Measurements from ENCODE around the gene CHADL. TPM values are rescaled to one million over a fixed set of nuclear protein-coding genes. Genes with fewer than 3 reads are reported as not detected.
"Not testable (repeated sequence)": the region's sequence is repeated elsewhere in the genome, so short reads cannot be mapped to it uniquely, and the experiment has no call there.

Gene CHADL
- total and polyA plus RNA-seq, 2 experiments from 2014 or later = 1.8 to 3.3 TPM

GRCh38 chr22:41262250-41262765 lies 21.6 kb upstream of the CHADL start:
- peaks cover 47% of the 10 kb centered on the region for H3K36me3 ChIP-seq
- H3K4me3 ChIP-seq = no peak overlapping the region
- no peaks in the 10 kb centered on the region for H3K9me3 ChIP-seq (ENCODE audit: low read depth)
- no peak for DNase-seq (ENCODE audit: low read depth in 1 of 2, low spot score in 1 of 2)
- no peak for TF ChIP-seq CTCF (IDR thresholded peaks at IDR 0.05; ENCODE audit: low read depth, low read length)
- no peaks in the 10 kb centered on the region for H3K4me1 ChIP-seq (ENCODE audit: low read depth)
- no peak overlapping the region for H3K27ac ChIP-seq
- no peaks in the 10 kb centered on the region for H3K27me3 ChIP-seq

- no peaks in the 10 kb centered on the region for H3K27me3 ChIP-seq
- DNase-seq (ENCODE audit: low read depth in 1 of 2, low spot score in 1 of 2) = no peak
- no peak overlapping the region for H3K27ac ChIP-seq
- TF ChIP-seq CTCF (IDR thresholded peaks at IDR 0.05; ENCODE audit: low read depth, low read length) = no peak
- peaks cover 50% of the 10 kb centered on the region for H3K36me3 ChIP-seq
- no peak overlapping the region for H3K4me3 ChIP-seq
- no peaks in the 10 kb centered on the region for H3K4me1 ChIP-seq (ENCODE audit: low read depth)
- H3K9me3 ChIP-seq (ENCODE audit: low read depth) = no peaks in the 10 kb centered on the region
Measured at GRCh38 chr22:41261541-41262249, 21.0 kb upstream of the CHADL start.

GRCh38 chr22:41260871-41261270 lies 20.1 kb upstream of the CHADL start:
- H3K4me1 ChIP-seq (ENCODE audit: low read depth) = no peaks in the 10 kb centered on the region
- H3K4me3 ChIP-seq = no peak overlapping the region
- no peak for DNase-seq (ENCODE audit: low read depth in 1 of 2, low spot score in 1 of 2)
- no peaks in the 10 kb centered on the region for H3K27me3 ChIP-seq
- TF ChIP-seq CTCF (IDR thresholded peaks at IDR 0.05; ENCODE audit: low read depth, low read length) = no peak
- H3K9me3 ChIP-seq (ENCODE audit: low read depth) = no peaks in the 10 kb centered on the region
- no peak overlapping the region for H3K27ac ChIP-seq
- H3K36me3 ChIP-seq = peaks cover 57% of the 10 kb centered on the region

GRCh38 chr22:41259756-41260155 lies 19.0 kb upstream of the CHADL start:
- H3K36me3 ChIP-seq = peaks cover 60% of the 10 kb centered on the region
- H3K4me3 ChIP-seq; H3K27ac ChIP-seq; H3K27me3 ChIP-seq; H3K4me1 ChIP-seq (ENCODE audit: low read depth); H3K9me3 ChIP-seq (ENCODE audit: low read depth); DNase-seq (ENCODE audit: low read depth in 1 of 2, low spot score in 1 of 2): not testable (repeated sequence)

- H3K4me3 ChIP-seq = no peak overlapping the region
- DNase-seq (ENCODE audit: low read depth in 1 of 2, low spot score in 1 of 2) = no peak
- H3K9me3 ChIP-seq (ENCODE audit: low read depth) = no peaks in the 10 kb centered on the region
- no peak overlapping the region for H3K27ac ChIP-seq
- TF ChIP-seq CTCF (IDR thresholded peaks at IDR 0.05; ENCODE audit: low read depth, low read length) = no peak
- H3K36me3 ChIP-seq = peaks cover 54% of the 10 kb centered on the region
- H3K4me1 ChIP-seq (ENCODE audit: low read depth) = no peaks in the 10 kb centered on the region
- H3K27me3 ChIP-seq = no peaks in the 10 kb centered on the region
Measured at GRCh38 chr22:41257696-41258095, 17.0 kb upstream of the CHADL start.

Measured in cardiac muscle cell (in vitro differentiated cells and primary cell).